Measurements from ENCODE around the gene MBD6.

GRCh38 chr12:57564178-57564740, 41.6 kb downstream of the MBD6 start:
- TF ChIP-seq, protein P1, sequence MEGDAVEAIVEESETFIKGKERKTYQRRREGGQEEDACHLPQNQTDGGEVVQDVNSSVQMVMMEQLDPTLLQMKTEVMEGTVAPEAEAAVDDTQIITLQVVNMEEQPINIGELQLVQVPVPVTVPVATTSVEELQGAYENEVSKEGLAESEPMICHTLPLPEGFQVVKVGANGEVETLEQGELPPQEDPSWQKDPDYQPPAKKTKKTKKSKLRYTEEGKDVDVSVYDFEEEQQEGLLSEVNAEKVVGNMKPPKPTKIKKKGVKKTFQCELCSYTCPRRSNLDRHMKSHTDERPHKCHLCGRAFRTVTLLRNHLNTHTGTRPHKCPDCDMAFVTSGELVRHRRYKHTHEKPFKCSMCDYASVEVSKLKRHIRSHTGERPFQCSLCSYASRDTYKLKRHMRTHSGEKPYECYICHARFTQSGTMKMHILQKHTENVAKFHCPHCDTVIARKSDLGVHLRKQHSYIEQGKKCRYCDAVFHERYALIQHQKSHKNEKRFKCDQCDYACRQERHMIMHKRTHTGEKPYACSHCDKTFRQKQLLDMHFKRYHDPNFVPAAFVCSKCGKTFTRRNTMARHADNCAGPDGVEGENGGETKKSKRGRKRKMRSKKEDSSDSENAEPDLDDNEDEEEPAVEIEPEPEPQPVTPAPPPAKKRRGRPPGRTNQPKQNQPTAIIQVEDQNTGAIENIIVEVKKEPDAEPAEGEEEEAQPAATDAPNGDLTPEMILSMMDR (conservative IDR thresholded peaks at IDR 0.05; ENCODE audit: low read length): no peak
- TF ChIP-seq EZH2phosphoT487 (IDR thresholded peaks at IDR 0.05; ENCODE audit: borderline replicate concordance, low read depth, low read length): no peak

Data from OCI-LY7 (cell line).